OCI-LY3 (cell line): ENCODE results near the gene SFSWAP.

ENCODE experiments used
- CTCF ChIP-seq: fragments of 200-600, 300-600 bp; sonication (generic); IDR thresholded peaks from 2 replicates; pipeline ENCODE4 v1.5.1; 2014; ENCODE audit warnings: antibody characterized with exemption, low read length, low read depth
- EZH2phosphoT487 ChIP-seq: fragments of 200-600 bp; shearing (Covaris generic); IDR thresholded peaks from 2 replicates; pipeline ENCODE4 v1.6.1; 2018; ENCODE audit warnings: antibody characterized with exemption, mixed run types, low read depth

GRCh38 chr12:131825146-131825892 is 114.4 kb downstream of the SFSWAP start:
- no peak for TF ChIP-seq CTCF
- no peak for TF ChIP-seq EZH2phosphoT487
